H1 (cell line): ENCODE data around the gene PSMC4. TPM values are rescaled to one million over a fixed set of nuclear protein-coding genes. Genes with fewer than 3 reads are reported as not detected.

Experiments used
- CHD2 ChIP-seq: IDR thresholded peaks from 2 replicates; pipeline ENCODE4 v1.6.1; 2012; ENCODE audit warnings: low read length, improper control_type of control experiment
- CREB1 ChIP-seq: IDR thresholded peaks from 2 replicates; pipeline ENCODE4 v1.6.1; 2012; ENCODE audit warnings: inconsistent platforms
- NRF1 ChIP-seq: IDR thresholded peaks from 2 replicates; pipeline ENCODE4 v1.6.1; 2011; ENCODE audit warnings: mild to moderate bottlenecking, low read depth, low read length, improper control_type of control experiment
- SAP30 ChIP-seq: fragments of 300-600 bp; sonication (generic); IDR thresholded peaks from 2 replicates; pipeline ENCODE4 v1.7.1; 2012; ENCODE audit warnings: low read length, moderate library complexity, mild to moderate bottlenecking, inconsistent platforms; ENCODE audit not compliant: insufficient read depth, insufficient replicate concordance
- polyA plus RNA-seq, 7 experiments: library from polyadenylated mRNA; depleted of rRNA in 3 of 7; stranded (reverse) in 5 of 7; unstranded in 2 of 7; fragments of >200 nt in 5 of 7; fragments of 200-250 nt in 2 of 7; gene quantifications; 1 replicate in 5 of 7; 2 replicates in 1 of 7; 4 replicates in 1 of 7; pipeline versions ENCODE4 v1.2.1 to v1.2.3, GENCODE V29; 2011 to 2013; ENCODE audit warnings: missing spikeins in 2 of 7, mixed read lengths in 2 of 7
- total RNA-seq: library from RNA; stranded (reverse); fragmentation: NEBNext Ultra II Directional; extraction: Animal tissue kit (Norgen Biotek cat#: 25700); gene quantifications from 2 replicates; pipeline ENCODE4 v1.2.1, GENCODE V29; 2021

Gene PSMC4
- total and polyA plus RNA-seq, 2 of the 8 experiments (the other 6 are each of a cell fraction or from before 2014, with no cell fraction given), result 116 to 126 TPM

GRCh38 chr19:39963898-39964297, 7.1 kb upstream of the PSMC4 start (continued):
- no peak for TF ChIP-seq SAP30
- no peak for TF ChIP-seq CHD2
- TF ChIP-seq CREB1, result no peak
- TF ChIP-seq NRF1, result no peak
